Transverse colon (tissue), 4 donors: Measurements from ENCODE around the gene TAS1R3. TPM values are rescaled to one million over a fixed set of nuclear protein-coding genes. Genes with fewer than 3 reads are reported as not detected.
A peak's percentile ranks its signal among the peaks of the same experiment; 100 is the strongest.

Experiments used
- DNase-seq: peaks from one replicate; pipeline ENCODE4 v3.0.0-alpha.2; 2019
- H3K27ac ChIP-seq, 4 donors: fragments of 200-600 bp; sonication (generic); 2 replicates each; pipeline ENCODE4 v1.5.1; 2016 to 2018; ENCODE audit warnings: inconsistent platforms in 4 of 4
- H3K27me3 ChIP-seq: fragments of 200-600 bp; sonication (generic); 2 replicates; pipeline ENCODE4 v1.5.1; 2017; ENCODE audit warnings: inconsistent platforms
- H3K36me3 ChIP-seq, 4 donors: fragments of 200-600 bp; sonication (generic); 2 replicates each; pipeline ENCODE4 v1.5.1; 2017 to 2019; ENCODE audit warnings: inconsistent platforms in 4 of 4
- H3K4me1 ChIP-seq, 4 donors: fragments of 200-600 bp; sonication (generic); 2 replicates each; pipeline ENCODE4 v1.5.1; 2017 to 2020; ENCODE audit warnings: inconsistent platforms in 4 of 4
- H3K4me3 ChIP-seq, 4 donors: fragments of 200-600 bp; sonication (generic); 1 replicate in 1 of 4; 2 replicates in 3 of 4; pipeline versions ENCODE4 v1.5.1 to v1.6.1; 2017 to 2019; ENCODE audit warnings: inconsistent platforms in 4 of 4
- H3K9me3 ChIP-seq, 2 donors: fragments of 200-600 bp; sonication (generic); 2 replicates each; pipeline ENCODE4 v1.5.1; 2017 to 2019; ENCODE audit warnings: inconsistent platforms in 2 of 2
- CTCF ChIP-seq, 5 experiments: fragments of 200-600 bp in 3 of 5; fragments of 450-650 bp in 2 of 5; sonication (generic) in 3 of 5; IDR thresholded peaks; 1 replicate in 2 of 5; 2 replicates in 3 of 5; pipeline ENCODE4 v1.5.1; 2016 to 2017; ENCODE audit warnings: antibody characterized with exemption in 5 of 5, inconsistent platforms in 3 of 5, mild to moderate bottlenecking in 2 of 5, moderate library complexity in 1 of 5
- EP300 ChIP-seq: sonication (generic); formaldehyde crosslinking; IDR thresholded peaks from one replicate; pipeline ENCODE4 v1.6.1; 2017; ENCODE audit warnings: antibody characterized with exemption, low read depth
- POLR2A ChIP-seq: fragments of 450-650 bp; IDR thresholded peaks from one replicate; pipeline ENCODE4 v1.6.1; 2016; ENCODE audit warnings: antibody characterized with exemption, mild to moderate bottlenecking, moderate library complexity
- POLR2AphosphoS5 ChIP-seq, 3 donors: sonication (generic); formaldehyde crosslinking; IDR thresholded peaks; one replicate each; pipeline ENCODE4 v1.6.1; 2016; ENCODE audit warnings: antibody characterized with exemption in 3 of 3
- WGBS, 2 donors: methylation state at CpG; one replicate each; pipeline ENCODE4 v1.1.5; 2018; ENCODE audit warnings: low coverage in 1 of 2; 5-methylcytosine and 5-hydroxymethylcytosine counted together
- in situ Hi-C, 4 donors: fragments of 200-750 bp; cut with MboI; loops; one replicate each; pipeline versions ENCODE4 v1.15.0 to v1.15.1; 2017; ENCODE audit warnings: low sequenced_read_pairs in 3 of 4, low pct_ligation_motif_present in 1 of 4, low pct_unique_long_range_greater_than_20kb in 1 of 4
- intact Hi-C: fragments of 100-400 bp; cut with DNase I; formaldehyde crosslinking; loops from one replicate; pipeline ENCODE4 v1.15.1; 2023; ENCODE audit warnings: low total_unique reads
- total RNA-seq, 4 donors: library from RNA; depleted of rRNA; stranded (reverse); fragments of >200 nt; gene quantifications; one replicate each; pipeline ENCODE4 v1.1.0, GENCODE V29; 2016

Gene TAS1R3
- total RNA-seq, 4 donors from 2014 or later = 0.40 to 2.0 (median 1.9) TPM; not detected in 1

- in situ Hi-C loops (no loop called here), intact Hi-C loops (no loop called here)
- no peak overlapping the region for H3K27ac ChIP-seq
- WGBS, 2 donors = 54% methylated on average over 25 of the region's 50 CpGs; no CpG with 5 or more reads in 1 of the 2 donors
- no peak for DNase-seq
- H3K36me3 ChIP-seq = no peaks in the 10 kb centered on the region
- H3K4me3 ChIP-seq = no peak overlapping the region
- TF ChIP-seq POLR2AphosphoS5 (IDR thresholded peaks at IDR 0.05) = no peak
- TF ChIP-seq EP300 = no peak
- no peak for TF ChIP-seq CTCF (IDR thresholded peaks at IDR 0.05)
- TF ChIP-seq POLR2A = no peak
- peaks cover 33% of the 10 kb centered on the region for H3K27me3 ChIP-seq
- no peaks in the 10 kb centered on the region for H3K9me3 ChIP-seq
- H3K4me1 ChIP-seq = peaks cover 5 to 26% (median 19%) of the 10 kb centered on the region in 4 donors
Measured at GRCh38 chr1:1286313-1287261, 44.5 kb upstream of the TAS1R3 start.

- in situ Hi-C loops (no loop called here), intact Hi-C loops (no loop called here)
- TF ChIP-seq EP300 (no peak), POLR2A (no peak), CTCF (IDR thresholded peaks at IDR 0.05) (no peak), POLR2AphosphoS5 (IDR thresholded peaks at IDR 0.05) (no peak)
- DNase-seq = no peak
- 83% methylated on average over 31 of the region's 46 CpGs; no CpG with 5 or more reads in 1 of the 2 donors for WGBS, 2 donors
- peaks cover 0 to 18% (median 15%) of the 10 kb centered on the region in 4 donors for H3K4me1 ChIP-seq
- H3K36me3 ChIP-seq = no peaks in the 10 kb centered on the region
- H3K27ac ChIP-seq = no peak overlapping the region
- H3K27me3 ChIP-seq = peaks cover 33% of the 10 kb centered on the region
- H3K4me3 ChIP-seq = no peak overlapping the region
- H3K9me3 ChIP-seq = no peaks in the 10 kb centered on the region
Measured at GRCh38 chr1:1287288-1288110, 43.6 kb upstream of the TAS1R3 start.

- Histone ChIP-seq H3K4me3 (no peak overlapping the region), H3K4me1 (peaks cover 0 to 18% (median 15%) of the 10 kb centered on the region in 4 donors), H3K9me3 (no peaks in the 10 kb centered on the region), H3K27ac (no peak overlapping the region), H3K36me3 (no peaks in the 10 kb centered on the region), H3K27me3 (peaks cover 27% of the 10 kb centered on the region)
- in situ Hi-C loops (no loop called here), intact Hi-C loops (loop anchor here (2.0 kb wide), 1 partner anchor 167 kb away; no protein-coding TSS in a partner anchor)
- 67% methylated on average over 11 of the region's 15 CpGs; no CpG with 5 or more reads in 1 of the 2 donors for WGBS, 2 donors
- no peak for TF ChIP-seq EP300
- no peak for TF ChIP-seq POLR2A
- no peak for TF ChIP-seq POLR2AphosphoS5 (IDR thresholded peaks at IDR 0.05)
- TF ChIP-seq CTCF (IDR thresholded peaks at IDR 0.05) = peak; percentile 56 to 88 (median 77)
- DNase-seq = peak; percentile 83
Measured at GRCh38 chr1:1290238-1290731, 40.8 kb upstream of the TAS1R3 start.
